Bone marrow (tissue), 2 donors: ENCODE measurements around the gene COQ8A.
"Not testable (repeated sequence)": the region's sequence is repeated elsewhere in the genome, so short reads cannot be mapped to it uniquely, and the experiment has no call there.

Experiments used
- DNase-seq, 2 donors: peaks; one replicate each; lab custom pipeline; 2025; lab: John Stamatoyannopoulos, UW

COQ8A gene

DNA sequence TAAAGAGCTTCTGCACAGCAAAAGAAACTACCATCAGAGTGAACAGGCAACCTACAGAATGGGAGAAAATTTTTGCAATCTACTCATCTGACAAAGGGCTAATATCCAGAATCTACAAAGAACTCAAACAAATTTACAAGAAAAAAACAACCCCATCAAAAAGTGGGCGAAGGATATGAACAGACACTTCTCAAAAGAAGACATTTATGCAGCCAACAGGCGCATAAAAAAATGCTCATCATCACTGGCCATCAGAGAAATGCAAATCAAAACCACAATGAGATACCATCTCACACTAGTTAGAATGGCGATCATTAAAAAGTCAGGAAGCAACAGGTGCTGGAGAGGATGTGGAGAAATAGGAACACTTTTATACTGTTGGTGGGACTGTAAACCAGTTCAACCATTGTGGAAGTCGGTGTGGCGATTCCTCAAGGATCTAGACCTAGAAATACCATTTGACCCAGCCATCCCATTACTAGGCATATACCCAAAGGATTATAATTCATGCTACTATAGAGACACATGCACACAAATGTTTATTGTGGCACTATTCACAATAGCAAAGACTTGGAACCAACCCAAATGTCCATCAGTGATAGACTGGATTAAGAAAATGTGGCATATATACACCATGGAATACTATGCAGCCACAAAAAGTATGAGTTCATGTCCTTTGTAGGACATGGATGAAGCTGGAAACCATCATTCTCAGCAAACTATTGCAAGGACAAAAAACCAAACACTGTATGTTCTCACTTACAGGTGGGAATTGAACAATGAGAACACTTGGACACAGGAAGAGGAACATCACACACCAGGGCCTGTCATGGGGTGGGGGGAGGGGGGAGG is 10.6 kb upstream of the COQ8A start:
- DNase-seq = not testable (repeated sequence)

DNA sequence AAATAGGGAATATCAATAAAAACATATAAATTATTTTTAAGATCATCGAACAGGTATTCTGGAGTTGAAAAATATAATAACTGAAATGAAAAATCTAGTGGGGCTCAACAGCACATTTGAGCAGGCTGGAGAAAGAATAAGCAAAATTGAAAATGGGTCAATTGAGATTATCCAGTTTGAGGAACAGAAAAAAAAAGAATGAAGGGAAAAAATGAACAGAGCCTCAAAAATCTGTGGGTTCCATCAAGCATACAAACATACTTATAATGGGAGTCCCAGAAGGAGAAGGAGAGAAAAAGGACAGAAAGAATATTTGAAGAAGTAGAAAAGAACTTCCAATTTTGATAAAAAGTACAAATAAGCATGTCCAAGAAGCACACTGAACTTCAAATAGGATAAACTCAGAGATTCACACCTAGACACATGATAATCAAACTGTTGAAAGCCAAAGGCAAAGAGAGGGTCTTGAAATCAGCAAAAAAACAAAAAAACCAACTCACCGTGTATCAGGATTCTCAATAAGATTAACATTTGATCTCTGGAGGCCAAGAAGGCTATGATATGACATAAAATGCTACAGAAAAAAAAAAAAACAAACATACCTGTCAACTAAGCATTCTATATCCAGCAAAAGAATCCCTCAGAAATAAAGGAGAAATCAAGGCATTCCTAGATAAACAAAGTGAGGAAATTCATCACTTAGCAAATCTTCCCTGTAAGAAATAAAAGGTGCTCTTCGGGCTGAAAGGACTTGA is 5.4 kb upstream of the COQ8A start:
- DNase-seq = no peak

- DNase-seq = no peak
These were observed 2.0 kb upstream of the COQ8A start for GRCh38 chr1:226937940-226938725.

GRCh38 chr1:226938903-226939437 is 1.1 kb upstream of the COQ8A start:
- peak in 1 of 2 donors; percentile 71 for DNase-seq

- DNase-seq = peak in 1 of 2 donors; percentile 90
These were observed 561 bp upstream of the COQ8A start for GRCh38 chr1:226939438-226940028.

GRCh38 chr1:226940806-226941067 is 643 bp downstream of the COQ8A start:
- DNase-seq = no peak

- DNase-seq = no peak
These were observed 2.3 kb downstream of the COQ8A start for GRCh38 chr1:226942392-226942791.

DNA sequence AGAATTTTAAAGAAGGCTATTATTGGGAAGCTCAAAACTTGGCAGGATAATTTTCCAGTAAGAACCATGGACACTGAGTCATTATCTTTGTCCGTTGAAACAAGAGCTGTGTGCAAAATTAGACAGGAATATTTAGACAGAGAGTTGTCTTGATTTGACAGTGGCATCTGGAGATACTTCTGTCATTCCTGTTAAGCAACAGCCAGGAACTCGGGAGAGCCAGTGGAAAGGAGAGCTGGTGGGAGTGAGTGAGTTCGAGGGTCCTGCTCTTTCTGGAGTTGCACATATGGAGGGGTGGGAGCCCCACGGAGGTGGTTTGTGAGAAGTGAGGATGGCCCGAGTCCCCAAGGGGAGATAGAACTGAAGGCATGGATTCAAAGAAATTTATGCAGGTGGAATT is 3.1 kb downstream of the COQ8A start:
- no peak for DNase-seq

- DNase-seq = no peak
These were observed 3.8 kb downstream of the COQ8A start for GRCh38 chr1:226943927-226944326.

- no peak for DNase-seq
These were observed 5.2 kb downstream of the COQ8A start for GRCh38 chr1:226945106-226945857.

GRCh38 chr1:226945858-226946245 is 5.8 kb downstream of the COQ8A start:
- DNase-seq = no peak

DNA sequence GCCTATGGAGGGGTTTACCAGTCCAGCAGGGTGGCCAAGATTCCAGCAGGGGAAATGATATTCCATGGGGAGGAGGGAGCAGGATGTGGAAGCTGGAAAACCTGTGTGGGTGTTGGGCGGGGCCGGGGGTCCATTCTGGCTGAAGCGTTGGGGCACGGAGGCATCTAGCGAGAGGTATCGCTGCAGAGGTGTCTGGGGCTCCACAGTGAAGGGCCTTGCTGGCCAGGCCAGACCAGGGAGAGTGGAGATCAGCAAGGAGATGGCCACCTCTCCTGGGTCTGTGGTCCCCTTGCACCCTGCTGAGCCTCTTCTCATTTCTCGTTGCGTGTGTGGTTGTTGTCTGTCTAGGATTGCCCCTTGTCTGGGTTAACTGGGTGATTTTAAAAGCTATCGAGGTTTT is 6.2 kb downstream of the COQ8A start:
- no peak for DNase-seq

DNA sequence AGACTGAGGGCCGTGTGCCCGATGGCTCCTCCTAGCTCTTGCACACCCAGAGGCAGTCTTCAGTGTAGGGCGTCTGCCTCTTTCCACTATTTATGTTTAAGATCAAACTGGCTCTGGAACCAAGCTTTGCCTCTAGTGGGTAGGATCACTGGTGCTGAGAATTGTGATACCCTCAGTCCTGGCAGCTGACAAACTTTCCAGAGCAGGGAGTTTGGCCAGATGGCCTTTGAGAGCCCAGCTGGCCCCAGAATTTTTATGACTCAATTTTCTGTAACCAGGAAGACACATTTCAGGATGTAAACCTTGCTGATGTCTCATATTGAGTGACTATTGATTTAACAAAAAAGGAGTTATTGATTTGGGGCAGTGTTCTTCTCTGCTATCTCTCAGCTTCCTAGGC is 6.7 kb downstream of the COQ8A start:
- no peak for DNase-seq

- no peak for DNase-seq
These were observed 8.0 kb downstream of the COQ8A start for GRCh38 chr1:226948051-226948450.

DNA sequence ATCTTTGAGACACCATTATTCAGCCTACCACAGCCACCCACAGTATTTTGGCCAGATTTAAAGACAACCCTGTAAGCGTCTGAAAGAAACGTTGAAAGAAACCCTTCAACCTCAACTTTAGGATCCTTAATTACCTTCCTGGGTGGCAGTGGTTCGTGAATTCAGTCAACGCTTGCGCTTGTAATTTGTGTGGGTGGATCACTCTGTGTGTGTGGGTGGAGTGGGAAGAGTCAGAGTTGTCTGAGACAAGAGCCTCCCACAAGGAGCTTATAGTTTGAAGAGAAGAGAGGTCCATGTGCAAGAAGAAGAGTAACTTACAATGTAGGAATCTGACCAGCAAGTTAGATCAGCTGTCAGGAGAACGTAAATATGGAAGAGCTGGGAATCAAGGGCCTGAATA is 8.4 kb downstream of the COQ8A start:
- DNase-seq = no peak

DNA sequence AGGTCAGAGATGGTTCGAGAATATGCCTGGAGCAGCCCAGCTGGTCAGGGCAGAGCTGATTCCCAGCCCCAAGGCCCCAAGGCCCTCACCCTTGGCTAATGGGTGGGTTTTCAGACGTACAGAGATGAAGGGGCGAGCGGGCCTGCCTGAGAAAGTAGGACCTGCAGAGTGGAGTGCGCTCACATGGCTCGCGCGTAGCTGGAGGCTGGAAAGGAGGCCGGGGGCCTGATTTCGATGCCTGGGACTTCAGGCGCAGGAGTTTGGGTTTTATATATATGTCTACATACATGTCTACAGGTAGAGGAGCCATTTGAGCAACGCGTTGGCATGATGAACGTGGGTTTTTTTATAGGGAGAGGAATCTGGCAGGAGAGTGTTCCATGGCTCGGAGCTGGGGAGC is 8.9 kb downstream of the COQ8A start:
- DNase-seq = no peak

- DNase-seq = no peak
These were observed 9.3 kb downstream of the COQ8A start for GRCh38 chr1:226949401-226949800.

GRCh38 chr1:226950316-226950715 is 10.2 kb downstream of the COQ8A start:
- no peak for DNase-seq

DNA sequence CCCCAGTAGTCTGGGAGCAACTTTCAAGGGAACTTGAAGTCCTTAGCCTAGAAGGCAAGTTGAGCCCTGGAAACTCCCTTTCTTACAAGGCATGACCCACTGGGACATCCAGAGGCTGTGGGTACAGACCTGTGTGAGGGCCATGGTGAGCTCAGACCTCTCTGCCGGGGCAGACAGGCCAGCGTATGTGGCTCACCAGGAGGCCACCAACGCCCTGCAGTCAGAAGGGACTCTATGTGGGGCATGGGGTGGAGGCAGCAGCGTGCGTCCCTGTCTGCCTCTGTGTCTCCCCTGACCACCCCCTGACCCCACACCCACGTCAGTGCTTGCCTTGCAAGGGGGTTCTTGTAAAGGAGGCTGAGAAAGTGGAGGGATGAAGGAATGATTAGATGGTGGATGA is 10.8 kb downstream of the COQ8A start:
- DNase-seq = no peak

DNA sequence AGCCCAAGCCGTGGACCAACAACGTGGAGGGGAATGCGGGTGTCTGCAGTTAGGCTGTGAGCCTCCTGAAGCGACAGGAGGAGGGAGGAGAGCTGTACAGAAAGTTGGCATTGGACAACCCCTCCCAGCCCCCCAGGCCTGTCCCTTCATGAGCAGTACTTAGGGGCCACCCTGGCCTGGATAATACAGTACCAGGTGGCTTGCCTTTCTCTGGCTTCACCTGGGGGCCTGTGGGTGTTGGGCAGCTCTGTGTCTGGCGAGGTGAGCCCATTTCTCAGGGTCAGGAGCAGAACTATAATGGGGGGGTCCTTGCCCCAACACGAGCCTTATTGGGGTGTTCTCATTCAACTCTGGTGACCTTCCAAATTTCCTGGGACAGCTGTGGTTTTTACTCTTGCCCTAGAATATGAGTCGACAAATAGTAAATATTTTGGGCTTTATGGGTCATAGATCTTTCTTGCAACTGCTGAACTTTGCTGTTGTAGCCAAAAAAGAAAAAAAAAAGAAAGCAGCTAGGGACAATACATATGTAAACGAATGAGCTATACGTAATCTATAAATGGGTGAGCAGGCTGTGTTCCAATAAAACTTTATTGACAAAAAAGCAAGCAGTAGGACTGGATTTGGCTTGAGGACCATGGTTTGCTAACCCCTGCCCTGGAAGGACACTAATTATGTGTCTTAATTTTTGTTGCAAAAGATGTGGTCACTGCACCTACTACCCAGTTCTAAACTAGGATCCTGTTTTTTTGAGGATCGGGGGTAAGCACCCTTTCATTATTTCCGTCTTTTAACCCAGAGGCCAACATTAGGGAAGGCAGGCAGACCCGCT is 11.4 kb downstream of the COQ8A start:
- DNase-seq = no peak

DNA sequence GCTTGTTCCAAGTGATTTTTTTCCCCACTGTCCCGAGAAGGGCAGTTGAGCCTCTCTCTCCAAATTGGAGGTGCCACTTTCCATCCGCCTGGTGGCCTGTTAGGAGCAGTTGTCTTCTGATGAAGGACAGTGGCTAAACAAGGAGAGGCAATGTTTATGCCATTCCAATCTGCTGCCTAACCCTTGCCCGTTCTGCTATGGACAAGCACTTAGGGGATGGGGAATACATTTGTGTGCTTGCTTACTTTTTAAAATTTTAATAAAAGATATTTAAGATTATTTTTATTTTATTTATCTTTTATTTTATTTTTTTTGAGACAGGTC is 12.0 kb downstream of the COQ8A start:
- no peak for DNase-seq
